GM18508 (cell line): ENCODE data around the gene SFXN4.
"Not testable (repeated sequence)": the region's sequence is repeated elsewhere in the genome, so short reads cannot be mapped to it uniquely, and the experiment has no call there.

Source experiments
- ATAC-seq: cut with Tn5 transposase; IDR thresholded peaks from one replicate; pipeline ENCODE4 v1.9.1; 2021; ENCODE audit warnings: moderate number of reproducible peaks; ENCODE audit not compliant: insufficient read depth, unreplicated experiment

Gene SFXN4

DNA sequence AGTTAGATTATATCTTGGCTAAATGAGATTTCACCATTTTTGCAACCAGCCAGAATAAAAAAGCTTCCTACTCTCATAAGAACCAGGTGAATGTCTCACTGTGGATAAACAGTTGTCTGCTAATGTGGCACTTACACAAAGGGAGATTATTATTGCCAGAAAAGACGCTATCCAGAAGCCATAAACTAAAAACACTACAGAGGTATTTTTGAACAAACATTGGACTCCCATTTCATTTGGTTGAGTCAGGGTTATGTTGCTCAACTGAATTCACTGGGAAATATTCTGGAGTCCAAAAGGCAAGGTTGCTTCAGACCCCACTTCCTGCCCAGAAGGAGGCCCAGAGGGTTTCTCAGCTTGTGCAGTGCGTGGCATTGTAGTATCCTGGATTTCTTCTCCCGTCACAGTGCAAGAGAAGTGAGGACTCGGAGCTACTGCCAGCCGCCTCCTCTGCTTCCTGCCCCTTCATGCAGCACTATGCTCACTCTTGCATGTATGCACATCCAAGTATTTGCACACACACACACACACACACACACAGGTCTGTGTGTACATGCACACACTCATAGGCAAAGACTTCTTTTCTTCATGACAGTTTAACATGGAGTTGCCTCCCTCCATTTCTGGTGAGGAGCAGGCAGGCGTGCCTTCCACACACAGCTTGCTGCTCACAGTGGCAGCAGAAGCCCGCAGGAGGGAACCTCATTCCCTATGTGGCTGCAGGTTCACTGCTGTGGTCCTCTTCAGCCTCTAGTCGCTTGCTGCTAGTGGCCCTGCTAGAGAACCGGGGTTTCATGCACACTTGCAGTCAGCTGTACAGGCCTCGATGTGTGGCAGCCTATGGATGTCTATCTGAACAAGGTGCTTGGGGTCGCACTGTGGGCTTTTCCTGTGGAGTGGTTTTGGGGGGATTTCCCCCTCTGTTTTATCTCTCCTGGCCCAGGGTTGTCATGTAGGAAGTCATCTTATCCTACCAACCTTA lies 51.5 kb downstream of the SFXN4 start:
- ATAC-seq = no peak

DNA sequence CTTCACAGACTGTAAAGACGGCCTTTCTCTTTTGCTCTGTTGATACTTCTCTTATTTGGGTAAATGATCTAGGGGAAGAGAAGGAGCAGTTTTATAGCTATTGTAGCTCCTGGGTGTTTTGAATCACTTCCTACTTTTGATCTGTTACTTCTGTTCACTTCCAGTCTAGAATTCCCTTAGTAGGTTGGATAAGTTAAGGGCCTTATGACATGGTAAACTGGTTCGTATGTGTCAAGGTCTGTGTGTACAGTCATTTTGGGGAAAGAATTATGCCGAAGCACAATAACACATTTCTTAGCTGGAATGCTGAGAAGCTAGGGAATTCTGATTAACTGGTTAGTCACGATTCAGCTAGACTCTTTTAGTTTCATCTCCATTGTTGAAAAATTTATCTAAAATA lies 53.5 kb downstream of the SFXN4 start:
- ATAC-seq = no peak

DNA sequence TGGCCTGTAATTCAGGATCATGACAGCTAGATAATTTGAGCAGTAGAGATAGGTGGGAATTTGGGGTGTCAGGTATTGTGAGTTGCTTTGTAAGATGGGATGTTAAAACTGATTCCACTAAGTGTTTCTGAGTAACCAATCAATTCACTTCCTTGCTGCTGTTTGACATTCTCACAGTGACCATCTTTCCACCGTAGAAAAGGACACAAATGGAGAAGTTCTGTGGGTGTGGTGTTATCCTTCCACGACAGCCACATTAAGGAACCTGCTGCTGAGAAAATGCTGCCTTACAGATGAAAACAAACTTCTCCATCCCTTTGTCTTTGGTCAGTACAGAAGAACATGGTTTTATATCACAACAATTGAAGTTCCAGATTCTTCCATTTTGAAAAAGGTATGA lies 57.7 kb downstream of the SFXN4 start:
- not testable (repeated sequence) for ATAC-seq

DNA sequence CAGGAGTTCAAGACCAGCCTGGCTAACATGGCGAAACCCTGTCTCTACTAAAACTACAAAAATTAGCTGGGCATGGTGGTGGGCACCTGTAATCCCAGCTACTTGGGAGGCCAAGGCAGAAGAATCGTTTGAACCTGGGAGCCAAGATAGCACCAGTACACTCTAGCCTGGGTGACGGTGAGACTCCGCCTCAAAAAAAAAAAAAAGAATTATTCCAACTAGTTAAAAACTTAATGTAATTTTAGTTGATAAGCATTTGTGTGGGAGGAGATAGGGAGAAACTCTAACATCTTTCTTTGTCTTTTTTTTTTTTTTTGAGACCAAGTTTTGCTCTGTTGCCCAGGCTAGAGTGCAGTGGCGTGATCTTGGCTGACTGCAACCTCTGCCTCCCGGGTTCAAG lies 58.4 kb downstream of the SFXN4 start:
- not testable (repeated sequence) for ATAC-seq

DNA sequence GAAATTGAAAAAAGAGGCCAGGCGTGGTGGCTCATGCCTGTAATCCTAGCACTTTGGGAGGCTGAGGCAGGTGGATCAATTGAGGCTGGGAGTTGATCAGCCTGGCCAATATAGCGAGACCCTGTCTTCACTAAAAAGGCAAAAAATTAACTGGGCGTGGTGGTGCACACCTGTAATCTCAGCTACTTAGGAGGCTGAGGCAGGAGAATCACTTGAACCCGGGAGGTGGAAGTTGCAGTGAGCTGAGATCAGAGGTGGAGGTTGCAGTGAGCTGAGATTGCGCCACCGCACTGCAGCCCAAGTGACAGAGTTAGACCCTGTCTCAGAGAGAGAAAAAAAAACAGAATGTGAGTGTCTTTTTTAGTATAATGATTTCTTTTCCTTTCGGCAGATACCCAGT lies 59.6 kb downstream of the SFXN4 start:
- not testable (repeated sequence) for ATAC-seq

DNA sequence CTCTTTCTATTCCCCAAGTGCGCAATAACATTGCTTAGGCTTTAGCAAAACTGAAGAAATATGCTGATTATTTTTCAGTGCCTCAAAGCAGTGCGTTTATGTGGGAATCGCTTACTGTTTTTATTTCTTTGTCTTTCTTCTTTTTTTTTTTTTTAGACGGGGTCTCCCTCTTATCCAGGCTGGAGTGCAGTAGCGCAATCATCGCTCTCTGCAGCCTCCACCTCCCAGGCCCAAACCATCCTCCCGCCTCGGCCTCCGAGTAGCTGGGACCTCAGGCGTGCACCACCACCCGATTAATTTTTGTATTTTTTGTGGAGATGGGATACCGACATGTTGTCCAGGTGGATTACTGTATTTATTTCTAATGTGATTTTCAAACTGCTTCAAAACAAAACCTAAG lies 60.4 kb downstream of the SFXN4 start:
- no peak for ATAC-seq

DNA sequence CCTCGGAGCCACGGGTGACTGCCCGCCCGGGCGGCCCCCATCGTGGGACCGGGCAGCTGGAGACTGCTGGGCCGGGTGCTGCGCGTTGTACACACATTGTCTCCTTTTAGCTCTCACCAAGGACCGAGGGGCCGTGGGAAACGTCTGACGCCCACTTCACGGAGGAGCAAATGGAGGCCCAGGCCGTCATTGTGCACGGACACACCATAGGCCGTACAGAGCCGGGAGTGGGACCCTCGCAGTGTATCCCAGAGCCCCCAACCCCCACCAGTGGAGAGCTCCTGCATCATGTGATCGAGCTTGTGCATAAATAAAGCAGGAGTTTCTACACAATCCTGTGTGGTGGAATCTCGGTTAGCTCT lies 60.9 kb downstream of the SFXN4 start:
- no peak for ATAC-seq

DNA sequence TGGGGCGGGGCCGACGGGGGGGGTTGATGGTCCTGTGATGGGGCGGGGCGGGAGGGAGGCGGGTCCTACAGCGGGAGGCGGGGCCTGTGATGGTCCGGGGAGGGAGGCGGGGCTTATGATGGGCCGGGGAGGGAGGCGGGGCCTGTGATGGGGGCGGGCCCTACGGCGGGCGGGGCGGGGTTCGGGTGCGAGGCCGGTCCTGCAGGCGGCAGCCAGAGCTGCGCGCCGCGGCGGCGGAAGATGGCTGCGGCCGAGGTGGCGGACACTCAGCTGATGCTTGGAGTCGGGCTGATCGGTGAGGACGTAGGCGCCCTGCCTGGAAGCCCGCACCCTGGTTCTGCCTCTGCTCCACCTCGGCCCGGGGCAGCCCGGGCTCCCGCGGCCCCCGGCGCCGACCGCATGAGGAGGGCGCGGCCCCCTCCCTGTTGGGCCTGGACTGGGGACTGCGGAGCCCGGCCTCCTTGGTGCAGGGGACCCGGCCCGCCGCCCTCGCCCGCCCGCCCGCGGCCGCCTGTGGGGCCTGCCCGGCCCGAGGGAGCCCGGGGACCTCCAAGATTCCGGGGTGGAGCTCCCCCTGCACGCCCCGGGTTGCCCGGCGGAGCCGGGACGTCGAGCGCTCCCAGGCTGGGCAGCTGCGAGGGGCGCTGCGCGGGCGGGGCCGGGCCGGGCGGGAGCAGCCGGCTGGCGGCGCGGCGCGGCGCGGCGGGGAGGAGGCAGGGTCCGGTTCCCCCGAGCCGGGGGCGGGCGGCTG lies 61.4 kb downstream of the SFXN4 start, which contains the start of gene DENND10:
Gene DENND10, plus strand, starts transcription at position 211 of the 751 bp plus-strand sequence. Its CDS starts 30 bp downstream, at position 241.
- ATAC-seq = no peak

DNA sequence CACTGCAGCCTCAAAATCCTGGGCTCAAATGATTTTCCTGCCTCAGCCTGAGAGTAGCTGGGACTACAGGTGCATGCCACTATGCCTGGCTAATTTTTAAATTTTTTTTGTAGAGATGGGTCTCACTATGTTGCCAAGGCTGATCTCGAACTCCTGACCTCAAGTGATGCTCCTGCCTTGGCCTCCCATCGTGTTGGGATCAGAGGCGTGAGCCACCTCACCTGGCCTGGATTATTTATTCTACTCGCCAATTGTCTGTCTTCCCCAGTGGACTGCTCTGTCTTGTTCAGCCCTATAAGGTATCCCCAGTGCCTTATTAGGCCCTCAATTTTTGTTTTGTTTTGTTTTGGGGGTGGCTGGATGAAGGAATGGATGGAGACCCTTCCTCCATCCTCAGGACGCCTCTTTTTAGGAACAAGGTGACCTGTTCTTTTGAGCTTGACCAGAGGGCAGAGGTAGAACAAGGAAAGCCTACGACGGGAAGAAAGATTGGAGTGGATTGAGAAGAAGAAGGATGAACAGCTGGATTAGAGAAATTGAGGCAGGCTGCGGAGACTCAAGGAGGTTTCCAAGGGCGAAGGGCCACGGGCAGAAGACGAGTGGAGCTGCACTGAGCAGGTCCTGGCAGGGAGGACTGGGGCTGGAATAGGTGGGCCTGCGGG lies 62.1 kb downstream of the SFXN4 start:
- no peak for ATAC-seq

DNA sequence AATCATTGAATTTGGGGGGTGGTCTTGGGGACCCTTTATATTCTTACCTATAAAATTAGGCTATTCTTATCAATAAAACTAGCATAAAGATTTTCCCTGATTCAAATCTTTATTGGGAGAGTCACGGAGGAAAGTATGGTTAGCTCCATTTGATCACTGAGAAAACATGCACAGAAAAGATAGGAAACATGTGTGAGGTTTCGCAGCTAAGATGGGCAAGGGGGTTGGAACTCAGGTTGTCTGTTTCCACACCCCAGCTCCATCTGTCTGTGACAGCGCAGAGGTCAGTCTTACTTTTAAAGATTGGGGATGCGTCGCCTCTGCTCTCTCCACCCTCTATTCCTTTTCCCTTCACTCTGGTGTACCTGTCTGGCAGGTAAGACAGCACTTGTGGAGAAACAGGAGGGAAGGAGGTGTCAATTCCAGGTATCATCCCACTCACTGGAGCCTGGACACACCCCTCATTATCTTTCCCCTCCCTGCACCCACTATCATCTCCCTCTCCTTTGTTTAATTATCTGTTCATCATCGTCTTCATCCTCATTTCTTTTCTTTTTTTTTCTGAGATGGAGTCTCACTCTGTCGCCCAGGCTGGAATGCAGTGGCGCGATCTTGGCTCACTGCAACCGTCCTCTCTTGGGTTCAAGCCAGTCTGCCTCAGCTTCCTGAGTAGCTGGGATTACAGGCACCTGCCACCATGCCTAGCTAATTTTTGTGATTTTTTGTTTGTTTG lies 64.0 kb downstream of the SFXN4 start:
- ATAC-seq = no peak

DNA sequence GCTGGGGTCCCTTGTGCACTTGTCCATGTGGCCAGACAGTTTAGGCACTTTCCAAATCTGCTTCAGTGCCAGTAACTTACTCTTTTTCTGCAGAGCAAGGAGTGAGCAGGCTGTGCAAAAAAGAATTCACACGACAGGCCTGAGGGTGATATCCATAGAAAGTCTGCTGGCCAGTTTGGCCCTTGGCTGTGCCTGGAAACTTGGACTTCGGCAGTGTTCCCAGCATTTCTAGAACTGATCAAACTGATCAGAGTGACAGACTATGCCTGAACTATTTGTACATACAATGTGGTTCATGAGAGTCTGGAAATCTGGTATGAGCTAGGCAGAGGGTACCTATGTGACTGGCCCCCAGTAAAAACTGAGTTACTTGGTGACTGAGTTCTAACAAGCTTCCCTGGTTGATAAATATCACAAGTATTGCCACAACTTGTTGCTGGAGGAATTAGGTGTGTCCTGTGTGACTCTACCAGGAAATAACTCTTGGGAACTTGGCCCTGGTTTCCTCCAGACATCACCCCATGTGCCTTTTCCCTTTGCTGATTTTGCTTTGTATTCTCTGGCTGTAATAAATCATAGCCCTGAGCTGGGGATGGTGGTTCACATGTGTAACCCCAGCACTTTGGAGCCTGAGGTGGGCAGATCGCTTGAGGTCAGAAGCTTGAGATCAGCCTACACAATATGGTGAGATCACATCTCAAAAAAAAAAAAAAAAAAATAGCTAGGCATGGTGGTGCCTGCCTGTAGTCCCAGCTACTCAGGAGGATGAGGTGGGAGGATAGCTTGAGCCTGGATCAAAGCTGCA lies 64.9 kb downstream of the SFXN4 start:
- no peak for ATAC-seq

DNA sequence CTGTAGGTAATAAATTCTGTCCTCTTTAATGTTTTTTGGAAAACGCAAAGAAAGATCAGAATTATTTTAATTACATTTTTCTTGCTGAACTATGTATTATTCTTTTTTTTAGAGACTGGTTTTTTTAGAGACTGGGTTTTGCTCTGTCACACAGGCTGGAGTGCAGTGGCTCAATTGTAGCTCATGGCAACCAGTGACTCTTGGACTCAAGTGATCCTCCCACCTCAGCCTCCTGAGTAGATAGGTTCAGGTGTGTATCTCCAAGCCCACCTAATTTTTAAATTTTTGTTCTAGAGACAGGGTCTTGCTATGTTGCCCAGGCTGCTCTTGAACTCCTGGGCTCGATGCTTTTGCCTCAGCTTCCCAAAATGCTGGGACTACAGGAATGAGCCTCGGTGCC lies 66.9 kb downstream of the SFXN4 start:
- ATAC-seq = no peak

DNA sequence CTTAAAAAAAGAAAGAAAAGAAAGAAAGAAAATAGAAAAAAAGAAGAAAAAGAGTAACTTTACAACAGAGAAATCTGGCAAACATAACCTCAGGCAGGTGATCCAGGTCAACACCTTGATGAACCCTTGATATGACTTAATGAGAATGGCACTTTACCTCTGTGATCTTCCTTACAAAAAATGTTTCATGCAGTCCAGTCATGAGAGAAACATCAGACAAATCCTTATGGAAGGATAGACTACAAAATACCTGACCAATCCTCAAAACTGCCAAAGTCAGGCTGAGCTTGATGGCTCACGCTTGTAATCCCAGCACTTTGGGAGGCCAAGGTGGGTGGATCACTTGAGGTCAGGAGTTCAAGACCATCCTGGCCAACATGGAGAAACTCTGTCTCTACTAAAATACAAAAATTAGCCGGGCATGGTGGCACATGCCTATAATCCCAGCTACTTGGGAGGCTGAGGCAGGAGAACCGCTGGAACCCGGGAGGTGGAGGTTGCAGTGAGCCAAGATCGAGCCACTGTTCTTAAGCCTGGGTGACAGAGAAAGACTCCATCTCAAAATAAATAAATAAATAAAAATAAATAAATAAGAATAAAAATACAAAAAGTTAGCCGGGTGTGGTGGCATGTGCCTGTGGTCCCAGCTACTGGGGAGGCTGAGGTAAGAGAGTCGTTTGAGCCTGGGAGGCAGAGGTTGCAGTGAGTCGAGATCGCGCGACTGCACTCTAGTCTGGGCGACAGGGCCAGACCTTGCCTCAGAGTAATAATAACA lies 68.7 kb downstream of the SFXN4 start:
- ATAC-seq = not testable (repeated sequence)

DNA sequence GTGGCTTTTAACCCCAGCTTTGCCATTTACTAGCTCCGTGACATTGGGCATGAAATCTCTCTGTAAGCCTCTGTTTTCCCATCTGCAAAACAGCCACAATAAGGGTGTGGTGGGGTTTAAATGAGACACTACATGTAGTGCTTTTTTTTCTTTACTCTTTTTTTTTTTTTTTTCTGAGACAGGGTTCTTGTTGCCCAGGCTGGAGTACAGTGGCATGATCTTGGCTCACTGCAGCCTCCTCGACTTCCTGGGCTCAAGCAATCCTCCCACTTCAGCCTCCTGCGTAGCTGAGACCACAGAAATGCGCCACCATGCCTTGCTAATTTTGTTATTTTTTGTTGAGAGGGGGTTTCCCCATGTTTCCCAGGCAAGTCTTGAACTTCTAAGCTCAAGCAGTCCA lies 69.9 kb downstream of the SFXN4 start:
- ATAC-seq = no peak

DNA sequence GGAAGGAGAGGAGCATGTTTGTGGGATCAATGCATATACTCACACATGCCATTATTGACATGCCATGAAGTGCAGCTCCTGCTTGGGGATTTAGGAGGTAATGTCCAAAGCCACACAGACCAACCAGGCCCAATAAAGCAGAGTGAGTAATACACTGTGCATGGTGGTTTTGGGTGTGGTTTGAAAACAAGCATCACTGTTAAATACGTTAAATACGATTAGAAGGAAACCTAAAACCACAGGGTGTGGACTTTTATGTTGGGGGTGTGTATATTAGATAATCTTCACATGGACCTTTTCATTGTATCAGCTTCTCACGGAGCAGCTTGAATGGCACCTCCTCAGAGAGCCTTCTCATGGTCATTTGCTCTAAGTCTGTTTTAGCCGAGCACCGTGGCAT lies 74.5 kb downstream of the SFXN4 start:
- ATAC-seq = no peak
